Nephron progenitor cell (in vitro differentiated cells): ENCODE measurements around the gene WDR49.

ENCODE experiments used
- DNase-seq: peaks from one replicate; pipeline ENCODE4 v3.0.0; 2021
- H3K27ac Mint-ChIP-seq: 2 replicates; pipeline ENCODE4 v1.8.0; 2021; ENCODE audit warnings: mild to moderate bottlenecking, moderate library complexity, mixed read lengths
- H3K27me3 Mint-ChIP-seq: 2 replicates; pipeline ENCODE4 v1.8.0; 2021; ENCODE audit warnings: mild to moderate bottlenecking, low read depth, mixed read lengths; ENCODE audit not compliant: poor library complexity
- H3K36me3 Mint-ChIP-seq: 2 replicates; pipeline ENCODE4 v1.8.0; 2021; ENCODE audit warnings: low read depth, mixed read lengths
- H3K4me1 Mint-ChIP-seq: 2 replicates; pipeline ENCODE4 v1.8.0; 2021; ENCODE audit warnings: mixed read lengths
- H3K4me3 Mint-ChIP-seq: 2 replicates; pipeline ENCODE4 v1.8.0; 2021; ENCODE audit warnings: mild to moderate bottlenecking, moderate library complexity, mixed read lengths
- H3K9me3 Mint-ChIP-seq: 2 replicates; pipeline ENCODE4 v1.8.0; 2021; ENCODE audit warnings: mild to moderate bottlenecking, moderate library complexity, mixed read lengths
- TF ChIP-seq, protein P1 (sequence below): fragments of 200-600 bp; sonication (generic); IDR thresholded peaks from 2 replicates; pipeline ENCODE4 v1.5.0; 2021; ENCODE audit warnings: antibody characterized with exemption

WDR49 gene

DNA sequence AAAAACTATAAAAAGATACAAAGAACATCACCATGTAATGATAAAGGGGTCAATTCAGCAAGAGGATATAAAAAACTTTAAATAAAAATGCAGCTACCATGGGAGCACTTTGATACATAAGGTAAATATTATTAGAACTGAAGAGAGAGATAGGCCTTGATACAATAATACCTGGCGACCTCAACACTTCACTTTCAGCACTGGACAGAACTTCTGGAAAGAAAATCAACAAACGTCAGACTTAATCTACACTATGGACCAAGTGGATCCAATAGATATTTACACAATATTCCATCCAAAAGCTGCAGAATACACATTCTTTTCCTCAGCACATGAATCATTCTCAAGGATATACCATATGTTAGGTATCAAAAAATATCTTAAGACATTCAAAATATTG is 42.0 kb downstream of the WDR49 start:
- TF ChIP-seq, protein P1, sequence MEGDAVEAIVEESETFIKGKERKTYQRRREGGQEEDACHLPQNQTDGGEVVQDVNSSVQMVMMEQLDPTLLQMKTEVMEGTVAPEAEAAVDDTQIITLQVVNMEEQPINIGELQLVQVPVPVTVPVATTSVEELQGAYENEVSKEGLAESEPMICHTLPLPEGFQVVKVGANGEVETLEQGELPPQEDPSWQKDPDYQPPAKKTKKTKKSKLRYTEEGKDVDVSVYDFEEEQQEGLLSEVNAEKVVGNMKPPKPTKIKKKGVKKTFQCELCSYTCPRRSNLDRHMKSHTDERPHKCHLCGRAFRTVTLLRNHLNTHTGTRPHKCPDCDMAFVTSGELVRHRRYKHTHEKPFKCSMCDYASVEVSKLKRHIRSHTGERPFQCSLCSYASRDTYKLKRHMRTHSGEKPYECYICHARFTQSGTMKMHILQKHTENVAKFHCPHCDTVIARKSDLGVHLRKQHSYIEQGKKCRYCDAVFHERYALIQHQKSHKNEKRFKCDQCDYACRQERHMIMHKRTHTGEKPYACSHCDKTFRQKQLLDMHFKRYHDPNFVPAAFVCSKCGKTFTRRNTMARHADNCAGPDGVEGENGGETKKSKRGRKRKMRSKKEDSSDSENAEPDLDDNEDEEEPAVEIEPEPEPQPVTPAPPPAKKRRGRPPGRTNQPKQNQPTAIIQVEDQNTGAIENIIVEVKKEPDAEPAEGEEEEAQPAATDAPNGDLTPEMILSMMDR = no peak
- no peaks in the 10 kb centered on the region for H3K36me3 Mint-ChIP-seq
- H3K4me3 Mint-ChIP-seq = no peak overlapping the region
- H3K27me3 Mint-ChIP-seq = no peaks in the 10 kb centered on the region
- H3K9me3 Mint-ChIP-seq = no peaks in the 10 kb centered on the region
- DNase-seq = no peak
- H3K4me1 Mint-ChIP-seq = no peaks in the 10 kb centered on the region
- H3K27ac Mint-ChIP-seq = no peak overlapping the region

DNA sequence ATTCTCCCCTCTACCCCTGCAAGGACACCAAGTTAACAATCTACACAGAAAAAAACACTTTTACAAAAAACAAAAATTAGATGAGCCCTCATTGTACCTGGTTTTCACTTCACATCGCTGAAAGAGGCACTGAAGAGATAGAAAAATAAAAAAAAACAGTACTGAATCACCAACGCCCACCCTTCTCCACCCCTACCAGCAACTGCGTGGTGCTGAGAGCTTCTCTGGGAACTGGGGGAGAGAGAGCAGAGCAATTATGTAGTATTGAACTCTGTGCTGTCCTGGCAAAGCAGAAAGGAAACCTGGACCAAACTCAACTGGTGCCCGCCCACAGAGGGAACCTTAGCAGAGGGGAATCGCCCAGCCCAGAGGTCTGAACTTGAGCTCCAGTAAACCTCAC is 44.6 kb downstream of the WDR49 start:
- Mint-ChIP-seq H3K27me3 (no peaks in the 10 kb centered on the region), H3K9me3 (no peaks in the 10 kb centered on the region), H3K36me3 (no peaks in the 10 kb centered on the region), H3K27ac (no peak overlapping the region), H3K4me1 (no peaks in the 10 kb centered on the region), H3K4me3 (no peak overlapping the region)
- TF ChIP-seq, protein P1 = no peak
- no peak for DNase-seq

DNA sequence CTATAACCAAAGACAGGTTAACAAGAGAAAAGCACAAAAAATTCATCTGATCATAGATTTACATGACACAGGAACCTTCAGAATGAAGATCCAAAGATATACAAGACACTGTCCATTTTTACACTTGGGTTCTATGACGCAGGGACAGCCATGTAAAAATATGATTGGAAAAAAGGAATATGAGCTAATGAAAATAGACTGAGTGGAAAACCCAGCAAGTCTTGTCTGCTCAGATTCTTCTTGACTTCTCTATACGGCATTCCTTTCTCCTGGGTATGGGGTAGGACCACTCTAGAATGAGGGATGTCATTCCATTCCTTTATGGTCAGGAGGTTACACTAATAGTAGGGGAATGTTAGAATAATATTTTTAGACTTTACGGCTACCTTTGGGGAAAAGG is 46.9 kb downstream of the WDR49 start:
- Mint-ChIP-seq H3K27ac (no peak overlapping the region), H3K4me1 (no peaks in the 10 kb centered on the region), H3K27me3 (no peaks in the 10 kb centered on the region), H3K36me3 (no peaks in the 10 kb centered on the region), H3K4me3 (no peak overlapping the region), H3K9me3 (no peaks in the 10 kb centered on the region)
- no peak for DNase-seq
- TF ChIP-seq, protein P1 = no peak

DNA sequence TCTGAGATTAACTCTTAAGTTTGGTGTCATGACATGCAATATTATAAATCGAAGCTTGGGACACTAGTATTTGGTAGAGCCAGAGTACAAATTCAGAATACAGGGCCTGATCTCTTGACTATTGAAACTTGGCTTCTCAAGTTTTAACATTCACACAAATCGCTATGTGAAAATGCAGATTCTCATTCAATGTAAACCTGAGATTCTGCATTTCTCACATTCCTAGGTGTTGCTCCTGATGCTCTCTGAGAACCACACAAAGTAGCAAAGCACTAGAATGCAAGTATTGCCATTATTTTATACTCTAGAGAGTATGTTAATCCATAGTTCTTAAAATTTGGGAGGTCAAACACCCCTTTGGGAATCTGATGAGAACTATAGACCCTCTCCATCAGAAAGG is 47.9 kb downstream of the WDR49 start:
- no peak overlapping the region for H3K4me3 Mint-ChIP-seq
- no peak for DNase-seq
- no peaks in the 10 kb centered on the region for H3K36me3 Mint-ChIP-seq
- H3K4me1 Mint-ChIP-seq = no peaks in the 10 kb centered on the region
- H3K27me3 Mint-ChIP-seq = no peaks in the 10 kb centered on the region
- H3K9me3 Mint-ChIP-seq = no peaks in the 10 kb centered on the region
- no peak overlapping the region for H3K27ac Mint-ChIP-seq
- TF ChIP-seq, protein P1 = no peak

DNA sequence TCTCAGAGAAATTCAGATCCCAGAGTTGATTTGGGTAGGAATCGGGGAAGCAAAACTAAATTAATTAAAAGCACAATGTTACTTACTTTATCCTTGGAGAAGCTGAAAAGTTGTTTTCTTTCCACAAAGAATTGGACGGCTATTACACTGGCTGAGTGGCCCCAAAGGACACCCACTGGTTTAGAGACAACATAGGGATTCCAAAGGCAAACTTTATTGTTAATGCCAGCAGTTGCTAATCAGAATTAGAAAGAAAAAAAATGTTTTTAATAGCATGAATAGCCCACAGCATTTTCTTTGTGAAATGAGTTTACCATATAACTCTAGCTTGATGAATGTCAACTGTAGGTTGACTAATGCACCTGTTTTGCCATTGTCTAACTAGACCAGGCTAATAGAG is 51.7 kb downstream of the WDR49 start:
- H3K4me3 Mint-ChIP-seq = no peak overlapping the region
- DNase-seq = no peak
- no peaks in the 10 kb centered on the region for H3K4me1 Mint-ChIP-seq
- H3K27me3 Mint-ChIP-seq = no peaks in the 10 kb centered on the region
- TF ChIP-seq, protein P1 = no peak
- H3K36me3 Mint-ChIP-seq = no peaks in the 10 kb centered on the region
- peaks cover 4% of the 10 kb centered on the region for H3K9me3 Mint-ChIP-seq
- no peak overlapping the region for H3K27ac Mint-ChIP-seq

DNA sequence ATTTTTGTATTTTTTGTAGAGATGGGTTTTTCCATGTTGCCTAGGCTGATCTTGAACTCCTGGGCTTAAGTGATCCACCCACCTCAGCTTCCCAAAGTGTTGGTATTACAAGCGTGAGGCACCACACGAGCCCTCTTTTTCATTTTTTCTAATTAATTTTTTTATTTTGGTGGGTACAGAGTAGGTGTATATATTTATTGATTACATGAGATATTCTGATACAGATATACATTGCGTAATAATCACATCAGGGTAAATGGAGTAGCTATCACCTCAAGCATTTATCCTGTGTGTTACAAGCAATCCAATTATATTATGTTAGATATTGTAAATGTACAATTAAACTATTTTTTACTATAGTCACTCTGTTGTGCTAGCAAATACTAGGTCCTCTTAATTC is 66.1 kb downstream of the WDR49 start:
- no peaks in the 10 kb centered on the region for H3K9me3 Mint-ChIP-seq
- H3K4me1 Mint-ChIP-seq = no peaks in the 10 kb centered on the region
- H3K4me3 Mint-ChIP-seq = no peak overlapping the region

More for the DNA sequence above, 66.1 kb downstream of the WDR49 start:
- H3K36me3 Mint-ChIP-seq = no peaks in the 10 kb centered on the region
- no peak overlapping the region for H3K27ac Mint-ChIP-seq
- no peak for DNase-seq
- TF ChIP-seq, protein P1 = no peak
- no peaks in the 10 kb centered on the region for H3K27me3 Mint-ChIP-seq
